Measurements from ENCODE around the gene LTBP1.

Gene LTBP1

DNA sequence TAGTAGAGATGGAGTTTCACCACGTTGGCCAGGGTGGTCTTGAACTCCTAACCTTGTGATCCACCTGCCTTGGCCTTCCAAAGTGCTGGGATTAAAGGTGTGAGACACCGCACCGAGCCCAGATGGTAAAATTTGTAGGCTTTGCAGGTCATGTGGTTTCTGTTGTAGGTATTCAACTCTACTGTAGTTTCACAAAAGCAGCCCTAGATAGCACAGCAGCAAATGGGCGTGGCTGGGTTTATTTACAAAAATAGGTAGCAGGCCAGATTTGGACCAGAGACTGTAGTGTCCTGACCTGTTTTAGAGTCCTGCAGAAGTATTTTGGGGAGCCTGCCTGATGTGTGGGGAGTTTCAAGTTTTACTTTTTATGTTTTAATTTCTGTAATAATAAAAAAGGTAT, 445.6 kb downstream of the LTBP1 start:
- no peak for DNase-seq

DNA sequence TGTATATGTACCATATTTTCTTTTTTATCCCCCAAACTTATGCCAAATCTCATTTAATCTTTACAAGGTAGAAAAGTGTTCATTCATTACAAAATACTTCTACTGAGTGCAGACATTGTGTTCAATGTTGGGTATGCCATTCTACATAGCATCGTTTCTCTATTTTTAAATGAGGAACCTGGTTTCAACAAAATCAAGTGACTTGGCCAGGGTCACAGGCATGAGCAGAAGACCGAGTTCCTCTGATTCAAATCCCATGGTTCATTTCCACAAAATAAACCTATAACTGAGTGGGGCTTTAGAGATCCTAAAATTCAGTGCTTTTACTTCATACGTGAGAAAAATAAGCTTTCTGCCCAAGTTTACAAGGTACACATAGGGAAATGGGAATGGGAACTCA, 448.3 kb downstream of the LTBP1 start:
- no peak for DNase-seq

DNA sequence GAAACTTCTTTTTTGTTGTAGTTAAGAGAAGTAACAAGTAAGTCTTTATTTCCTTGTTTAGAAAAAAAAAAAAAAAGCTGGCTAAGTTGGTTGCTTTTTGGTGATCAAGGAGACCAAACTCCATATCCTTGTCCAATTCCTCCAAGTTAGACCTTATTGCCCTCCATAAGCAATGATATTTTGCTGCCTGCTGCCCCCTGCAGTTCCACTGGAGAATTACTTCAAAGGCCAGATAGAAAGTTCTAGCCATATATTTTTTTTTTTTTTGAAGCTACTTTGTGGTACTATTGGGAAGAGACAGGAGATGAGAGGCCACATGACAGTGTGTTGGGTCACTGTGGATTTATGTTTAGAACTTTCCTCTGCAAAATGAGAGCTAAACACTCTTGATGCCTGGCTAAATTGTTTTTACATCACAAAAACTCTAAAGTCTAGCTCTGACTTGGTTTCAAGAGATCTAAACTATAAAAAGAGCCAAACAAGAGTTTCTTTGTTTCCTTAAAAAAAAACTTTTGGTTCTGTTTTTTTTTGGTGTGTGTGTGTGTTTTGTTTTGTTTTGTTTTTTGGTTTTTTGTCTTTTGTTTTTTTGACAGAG, 449.0 kb downstream of the LTBP1 start:
- DNase-seq = peak; percentile 42

DNA sequence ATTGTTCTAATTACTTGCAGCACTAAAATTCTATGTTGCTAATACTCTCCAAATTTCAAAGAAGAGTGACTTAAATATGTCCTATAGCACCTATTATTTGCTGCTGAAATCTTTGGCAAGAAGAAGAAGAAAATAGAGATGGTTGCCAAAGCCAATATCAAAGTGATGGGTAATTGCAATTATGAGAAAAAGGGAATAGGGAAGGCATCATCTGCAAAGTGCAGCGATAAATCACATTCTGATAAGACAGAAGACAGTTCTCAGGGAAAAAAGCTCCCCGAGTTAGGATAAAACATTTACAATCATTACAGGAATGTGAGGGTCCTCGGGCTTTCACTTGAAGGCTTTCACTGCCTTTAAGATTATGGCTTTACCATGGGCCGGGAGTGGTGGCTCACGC, 457.6 kb downstream of the LTBP1 start:
- no peak for DNase-seq

DNA sequence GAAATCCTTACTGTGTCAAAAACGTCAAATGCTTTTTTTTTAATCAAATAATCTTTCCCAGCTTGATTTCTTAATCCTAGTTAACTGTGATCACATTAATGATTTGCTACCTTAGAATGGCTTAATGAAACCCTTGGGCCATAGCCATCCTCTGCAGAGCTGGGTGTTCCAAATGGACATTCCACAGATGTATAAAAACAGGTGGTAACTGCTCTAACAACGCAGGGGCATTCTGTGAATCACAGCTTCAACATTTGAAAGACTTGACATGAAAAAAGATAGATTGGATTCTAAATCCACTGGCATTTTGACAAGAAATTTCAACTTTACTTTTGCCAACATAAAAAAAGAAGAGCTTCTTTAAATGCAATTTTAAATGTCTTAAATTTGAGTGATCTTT, 459.9 kb downstream of the LTBP1 start:
- DNase-seq = no peak

DNA sequence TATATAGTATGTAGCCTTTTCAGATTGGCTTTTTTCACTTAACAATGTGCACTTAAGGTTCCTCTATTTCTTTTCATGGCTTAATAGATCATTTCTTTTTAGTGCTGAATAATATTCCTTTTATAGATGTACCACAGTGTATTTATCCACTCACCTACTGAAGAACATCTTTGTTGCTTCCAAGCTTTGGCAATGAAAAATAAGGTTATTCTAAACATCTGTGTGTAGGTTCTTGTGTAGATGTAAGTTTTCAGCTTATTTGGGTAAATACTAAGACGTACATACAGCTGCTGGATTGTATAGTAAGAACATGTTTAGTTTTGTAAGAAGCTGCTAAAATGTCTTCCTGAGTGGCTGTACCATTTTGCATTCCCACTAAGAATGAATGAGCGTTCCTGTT, 461.4 kb downstream of the LTBP1 start:
- DNase-seq = no peak

DNA sequence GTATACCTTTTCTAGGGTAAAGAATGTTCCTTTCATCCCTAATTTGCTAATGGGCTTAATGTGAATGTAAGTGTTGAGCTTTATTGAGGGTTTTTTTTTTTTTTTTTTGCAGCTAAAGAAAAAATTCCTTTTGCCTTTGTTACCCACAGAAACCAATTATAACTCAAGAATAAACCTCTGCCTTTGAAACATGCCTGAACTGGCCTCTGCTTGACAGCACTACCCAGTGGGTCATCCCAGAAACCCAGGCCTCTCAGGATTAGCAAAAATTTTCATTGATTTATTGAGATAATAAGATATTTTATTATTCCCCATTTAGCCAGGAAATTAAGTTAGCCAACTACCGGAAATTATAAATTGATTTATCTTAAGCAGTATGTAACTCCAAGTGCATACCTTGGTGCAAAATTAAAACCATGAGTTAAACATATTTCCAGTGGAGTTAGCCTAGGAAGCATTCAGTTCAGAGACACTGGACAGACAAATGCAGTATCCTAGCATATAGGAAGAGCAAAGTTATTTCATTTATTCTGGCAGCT, 462.7 kb downstream of the LTBP1 start:
- no peak for DNase-seq

DNA sequence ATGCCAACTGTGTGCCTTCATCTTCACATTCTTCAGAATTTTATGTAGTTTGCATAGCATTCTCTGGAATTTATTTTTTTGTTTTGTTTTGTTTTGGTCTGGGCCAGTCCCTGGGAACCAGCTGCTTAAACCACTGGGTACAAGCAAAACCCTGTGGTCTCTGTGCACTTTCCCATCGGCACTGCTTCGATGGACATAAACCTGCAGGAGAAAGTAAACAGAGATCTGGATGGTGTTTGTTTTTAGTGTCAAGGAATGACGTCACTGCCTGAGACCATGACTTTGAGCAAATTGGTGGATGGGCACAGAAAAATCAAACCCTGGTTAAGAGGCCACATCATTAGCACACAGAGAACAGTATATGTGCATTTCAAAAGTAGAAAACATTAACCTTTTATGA, 465.0 kb downstream of the LTBP1 start:
- no peak for DNase-seq

DNA sequence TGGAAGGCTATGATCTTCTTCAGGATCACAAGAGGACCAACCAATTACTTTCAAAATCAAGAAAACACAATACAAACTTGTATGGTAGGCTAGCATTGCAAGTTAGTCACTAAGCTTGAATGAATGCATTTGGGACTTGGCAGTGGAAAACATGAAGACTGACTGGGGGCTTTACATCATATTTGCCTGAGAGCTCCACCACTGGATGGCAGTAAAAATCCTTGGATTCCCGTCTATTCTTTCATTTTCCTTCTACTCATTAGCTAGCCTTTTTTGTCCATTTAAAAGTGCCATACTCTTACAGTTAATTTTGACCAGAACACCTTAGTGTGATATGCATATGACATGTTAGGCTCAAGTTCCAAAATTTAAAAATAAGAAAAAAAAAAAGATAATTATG, 466.2 kb downstream of the LTBP1 start:
- no peak for DNase-seq

DNA sequence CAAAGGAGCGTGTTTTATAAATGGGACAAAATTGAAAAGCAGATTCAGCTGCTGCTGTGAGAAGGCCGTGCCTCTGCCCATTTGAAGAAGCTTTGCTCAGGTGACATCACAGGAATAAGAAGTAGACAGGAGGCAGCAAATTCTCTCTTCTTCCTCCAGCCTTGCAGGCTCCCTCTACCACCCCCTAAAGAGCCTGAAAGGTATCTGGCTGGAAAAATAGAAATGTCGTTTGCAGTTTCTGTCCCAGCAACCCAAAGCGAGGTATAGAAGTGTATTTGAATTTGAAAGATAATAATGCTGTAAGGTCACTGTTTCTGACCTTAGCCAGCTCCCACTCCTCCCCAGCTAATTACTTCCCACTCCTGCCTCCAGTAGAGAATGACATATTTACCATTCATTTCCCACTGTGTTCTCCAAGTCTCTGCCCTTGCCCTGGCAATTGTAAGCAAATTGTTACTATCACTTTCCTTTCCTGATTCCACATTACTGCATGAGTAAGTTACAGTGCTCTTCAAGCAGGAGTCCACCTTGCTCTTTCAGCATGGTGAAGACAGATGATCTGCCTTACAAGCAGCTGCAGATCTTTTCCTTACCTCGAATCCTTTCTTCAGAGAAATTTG, 472.9 kb downstream of the LTBP1 start:
- no peak for DNase-seq

DNA sequence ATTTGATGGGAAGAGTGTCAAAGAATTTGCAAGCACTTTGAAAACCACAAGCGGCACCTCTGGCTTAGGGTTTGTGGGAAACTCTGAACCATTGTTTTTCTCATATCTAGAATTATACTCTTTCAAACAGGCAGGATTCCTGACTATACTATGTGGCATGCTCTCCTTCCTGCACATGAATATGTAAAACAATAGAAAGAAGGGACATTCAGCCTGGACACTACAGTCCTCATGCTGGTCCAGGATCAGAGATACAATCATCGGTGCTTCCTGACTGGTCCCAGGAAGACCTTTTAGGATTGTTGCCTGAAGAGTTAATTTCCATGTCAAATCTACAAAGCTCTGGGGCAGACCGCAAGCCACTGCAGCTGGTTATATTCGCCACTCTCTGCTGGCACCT, 474.0 kb downstream of the LTBP1 start:
- no peak for DNase-seq

DNA sequence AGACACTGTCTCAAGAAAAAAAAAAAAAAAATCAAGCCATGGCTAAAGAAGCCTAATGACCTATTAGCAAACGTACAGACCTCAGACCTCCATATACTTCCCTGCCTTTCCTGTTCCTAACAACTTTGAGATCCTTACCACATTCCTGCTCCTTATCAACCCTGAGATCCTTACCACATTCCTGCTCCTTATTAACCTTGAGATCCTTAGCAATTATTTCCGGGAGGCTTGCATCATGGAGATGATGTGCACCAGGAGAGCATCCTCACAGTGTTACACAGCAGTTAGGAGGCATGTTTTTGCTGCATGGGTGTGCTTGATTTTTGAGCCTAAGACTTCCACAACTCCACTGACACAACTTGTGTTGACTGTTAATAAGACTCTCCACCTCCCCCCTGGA, 475.1 kb downstream of the LTBP1 start:
- DNase-seq = no peak

DNA sequence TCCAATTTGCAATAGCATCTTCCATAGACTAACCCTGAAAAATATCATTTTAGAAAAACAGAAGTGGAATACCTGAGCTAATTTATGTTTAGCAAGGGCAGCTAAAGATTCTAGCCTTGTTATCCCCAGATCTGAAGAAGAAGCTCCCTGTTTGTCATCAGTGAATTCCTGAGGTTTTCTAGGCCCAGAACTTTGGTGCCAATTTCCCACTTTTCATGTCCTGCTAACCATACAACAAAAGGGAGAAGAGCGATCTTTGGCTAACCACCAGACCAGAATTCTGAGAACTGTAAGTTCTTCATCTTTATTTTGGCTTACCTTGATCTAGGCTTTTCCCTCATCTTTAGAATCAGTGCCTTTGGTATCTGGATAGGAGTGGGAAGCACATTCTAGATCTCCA, 478.4 kb downstream of the LTBP1 start:
- DNase-seq = no peak

DNA sequence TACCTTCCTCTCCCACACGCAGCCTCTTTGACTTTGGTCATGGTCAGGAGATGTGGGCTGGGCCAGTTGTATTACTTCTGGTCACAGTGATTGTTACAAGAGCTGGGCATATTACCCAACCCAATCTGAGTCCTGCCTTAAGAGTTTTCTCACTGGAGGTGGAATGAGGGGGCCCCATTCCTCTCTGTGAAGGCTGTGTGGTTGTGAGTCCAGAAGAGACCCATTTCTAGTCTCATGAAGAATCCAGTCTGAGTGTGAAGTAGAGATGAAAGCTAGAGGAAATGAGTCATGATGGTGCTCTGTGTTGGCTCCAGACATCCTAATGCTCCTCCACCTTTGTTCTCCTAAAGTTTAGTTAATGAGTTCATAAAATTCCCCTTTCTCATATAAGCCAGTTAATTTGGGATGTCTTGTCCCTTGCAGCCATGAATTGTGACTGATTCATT, 478.9 kb downstream of the LTBP1 start:
- no peak for DNase-seq

DNA sequence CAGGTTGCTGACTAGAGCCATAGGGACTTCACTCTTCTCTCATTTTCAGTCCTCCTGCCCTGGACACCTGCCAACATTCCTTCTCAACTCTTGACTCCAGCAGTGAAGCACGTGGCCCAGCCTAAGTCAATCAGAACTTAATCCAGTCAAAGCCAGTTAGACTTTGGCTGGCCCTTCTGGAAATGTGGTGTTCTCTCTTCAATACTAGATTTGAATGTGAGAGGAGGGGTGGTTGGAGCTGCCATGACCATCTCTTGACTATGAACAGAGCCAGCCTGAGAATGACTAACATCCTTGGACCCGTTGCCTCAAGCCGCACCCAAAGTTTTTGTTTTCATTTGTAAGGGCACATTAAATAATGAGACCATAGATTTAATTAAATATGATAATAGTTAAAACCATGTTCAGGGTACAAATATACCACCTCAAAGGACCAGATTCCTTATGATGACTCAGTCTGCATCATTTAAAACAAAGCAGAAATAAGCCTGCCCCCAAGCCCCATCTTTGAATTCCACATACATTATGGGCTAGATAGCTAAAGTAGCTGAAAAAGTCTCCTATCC, 480.0 kb downstream of the LTBP1 start:
- no peak for DNase-seq

DNA sequence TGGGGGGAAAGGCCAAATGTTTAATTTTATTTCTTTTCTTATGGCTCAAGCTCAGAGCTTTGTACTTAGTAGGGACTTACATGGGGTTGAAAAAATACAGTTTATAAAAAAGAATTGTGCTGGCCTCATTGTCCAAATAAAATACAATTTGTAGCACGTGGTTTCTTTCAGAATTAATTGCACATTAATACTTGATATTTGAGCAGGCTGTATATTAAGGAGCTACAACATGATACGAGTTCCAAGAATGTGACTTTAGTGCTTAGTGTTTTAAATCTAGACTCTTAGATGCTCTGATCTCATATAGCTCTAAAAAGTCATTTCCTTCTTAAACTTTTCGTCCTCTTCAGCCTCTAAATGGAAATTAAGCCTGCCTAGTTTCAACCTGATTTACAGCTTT, 483.3 kb downstream of the LTBP1 start:
- DNase-seq = no peak

DNA sequence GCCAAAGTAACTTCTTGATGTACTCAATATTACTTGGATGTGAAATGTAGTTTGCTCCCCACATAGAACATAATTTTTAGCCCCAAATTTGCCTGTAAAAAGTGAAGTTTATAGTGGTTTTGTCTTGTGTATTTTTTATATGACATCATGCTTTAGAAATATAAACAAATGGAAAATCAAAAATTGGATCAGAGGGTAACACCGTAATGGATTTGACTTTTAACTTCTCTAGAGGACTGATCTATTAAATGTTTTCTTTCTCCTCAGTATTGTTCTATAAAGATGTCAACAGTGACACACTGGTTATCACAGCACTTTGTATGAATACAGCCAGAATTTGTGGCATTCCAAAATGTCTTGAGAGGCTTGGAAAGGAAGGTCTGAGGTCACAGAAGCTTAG, 484.1 kb downstream of the LTBP1 start:
- no peak for DNase-seq

DNA sequence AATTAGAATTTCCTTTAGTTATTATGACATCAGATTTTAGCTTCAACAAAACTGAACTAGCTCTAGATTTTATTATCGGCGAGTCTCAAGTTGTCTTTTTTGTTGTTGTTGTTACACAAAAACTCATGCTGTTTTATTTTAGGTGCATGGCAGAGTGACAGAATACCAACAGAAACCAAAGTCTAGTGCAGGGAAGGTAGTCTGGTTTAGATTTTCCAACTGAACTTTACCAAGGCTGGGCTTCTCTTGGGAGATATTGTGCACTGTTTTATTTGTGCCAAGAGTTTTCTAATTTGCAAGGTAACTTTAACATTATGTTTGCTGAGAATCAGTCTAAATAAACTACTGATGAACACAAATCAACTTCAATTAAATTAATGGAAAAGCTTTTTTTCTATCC, 486.1 kb downstream of the LTBP1 start:
- DNase-seq = no peak

DNA sequence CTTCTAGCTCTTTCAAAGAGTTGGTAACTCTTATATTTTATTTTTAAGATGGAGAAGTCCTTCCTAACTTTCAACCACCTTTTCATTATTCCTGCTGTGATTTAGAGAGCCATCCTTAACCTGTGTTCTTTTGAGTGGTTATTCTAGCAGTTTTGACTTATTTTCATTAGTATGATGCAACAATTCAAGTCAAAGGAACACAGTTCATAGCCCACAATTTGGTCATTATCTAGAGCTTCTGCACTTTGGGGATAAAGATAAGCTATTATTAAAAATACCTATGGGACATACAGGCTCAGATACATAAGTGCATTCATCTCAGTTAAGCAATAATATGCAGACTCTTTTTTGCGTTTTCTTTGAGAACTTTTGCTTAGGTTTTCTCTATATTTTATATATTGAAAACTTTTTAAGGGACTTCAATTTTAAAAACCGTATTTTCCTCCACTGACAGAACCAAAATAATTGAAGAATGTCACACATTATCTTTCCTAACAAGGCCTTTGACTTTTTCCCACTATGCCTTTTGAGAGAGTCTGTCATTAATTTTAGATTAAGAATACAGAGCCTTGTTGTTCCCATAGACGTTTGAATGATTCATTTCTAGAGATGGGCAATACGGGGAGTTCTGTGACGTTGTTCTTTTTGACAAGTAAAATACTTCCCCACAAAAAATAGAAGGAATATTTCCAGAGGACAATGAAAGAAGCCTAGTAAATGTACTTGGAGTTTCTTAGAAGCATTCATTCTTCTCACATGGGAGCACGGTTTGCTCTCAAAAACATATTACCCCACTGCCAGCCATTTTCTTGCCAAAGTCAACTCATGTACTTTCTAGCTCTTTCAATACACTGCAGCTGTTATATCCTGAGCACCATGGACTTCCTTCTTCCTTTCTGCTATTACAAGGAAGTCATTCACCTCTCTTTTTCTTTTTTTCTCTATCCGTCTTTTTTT, 486.8 kb downstream of the LTBP1 start:
- DNase-seq = no peak

DNA sequence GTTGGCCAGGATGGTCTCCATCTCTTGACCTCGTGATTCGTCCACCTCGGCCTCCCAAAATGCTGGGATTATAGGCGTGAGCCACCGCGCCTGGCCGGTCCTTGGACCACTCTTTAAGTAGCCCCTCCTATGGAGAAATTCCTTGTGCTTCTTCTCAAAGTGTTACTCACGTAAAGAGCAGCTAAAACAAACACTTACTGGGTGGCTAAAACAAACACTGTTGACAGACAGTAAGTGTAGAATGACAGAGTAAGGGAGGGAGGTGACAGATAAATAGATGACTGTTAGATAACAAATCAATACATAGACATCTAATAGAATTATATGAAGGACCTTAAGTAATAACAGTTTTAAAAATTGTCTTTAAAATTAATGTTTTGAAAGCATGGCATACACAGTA, 488.8 kb downstream of the LTBP1 start:
- no peak for DNase-seq

DNA sequence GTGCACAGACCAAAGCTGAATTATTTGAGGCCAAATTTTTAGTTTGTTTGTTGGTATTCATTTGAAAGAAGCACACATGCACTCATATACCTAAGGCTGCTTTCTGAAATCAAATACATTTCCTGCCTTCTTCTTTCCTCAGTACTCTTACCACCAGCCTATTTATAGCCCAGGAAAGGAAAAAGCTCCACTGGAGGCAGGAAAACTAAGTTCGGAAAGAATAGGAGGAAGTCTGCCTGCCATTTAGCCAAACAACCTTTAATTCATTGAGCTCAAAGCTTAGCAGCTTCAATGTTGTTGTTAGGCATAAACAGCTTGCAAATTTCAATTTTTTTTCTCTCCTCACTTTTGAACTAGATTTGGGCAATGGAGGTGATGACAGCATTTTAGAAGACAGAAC, 489.3 kb downstream of the LTBP1 start:
- DNase-seq = no peak

DNA sequence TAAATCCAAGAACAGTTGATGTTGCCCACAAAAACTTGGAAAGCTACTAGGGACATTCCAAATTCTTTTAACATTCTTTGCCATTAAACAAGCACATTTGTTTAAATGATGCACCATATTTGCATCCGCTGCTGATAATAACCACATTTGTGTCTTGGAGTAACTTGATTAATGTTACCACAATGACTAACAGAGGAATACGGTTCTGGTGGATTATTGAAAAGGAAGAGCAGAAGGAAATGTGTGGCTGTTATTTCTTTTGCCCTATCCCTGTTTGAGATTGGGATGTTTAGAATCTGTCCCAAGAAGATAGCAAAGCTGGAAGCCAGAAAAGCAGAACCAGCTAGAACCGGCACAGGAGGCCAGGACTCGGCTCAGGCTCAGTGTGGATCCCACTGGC, 490.5 kb downstream of the LTBP1 start:
- DNase-seq = no peak

DNA sequence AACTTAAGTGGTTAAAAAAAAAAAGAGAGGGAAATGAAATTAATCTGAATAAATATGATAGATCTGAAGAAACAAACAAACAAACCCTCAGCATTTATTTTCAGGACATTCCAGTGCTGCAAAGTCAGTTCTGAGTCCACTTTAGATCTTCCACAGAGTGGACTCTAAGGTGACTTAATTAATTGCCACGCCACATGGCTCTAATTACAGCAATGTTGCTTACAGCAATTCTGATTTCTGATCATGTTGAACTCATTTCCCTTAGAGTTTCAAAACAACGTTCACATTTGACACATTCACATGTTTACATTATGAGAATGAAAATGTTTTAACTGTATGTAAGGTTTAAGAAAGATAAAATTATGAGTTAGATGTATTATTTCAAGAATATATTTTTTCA, 491.1 kb downstream of the LTBP1 start:
- no peak for DNase-seq

All from CD4-positive, alpha-beta T cell treated with Interleukin-21 for 1 hour (primary cell).